ENCODE measurements around the gene NBEAL2. TPM values are rescaled to one million over a fixed set of nuclear protein-coding genes. Genes with fewer than 3 reads are reported as not detected.

Gene NBEAL2
- total and polyA plus RNA-seq, 2 of the 8 experiments (the other 6 are each of a cell fraction or from before 2014, with no cell fraction given): 27.3 to 46.9 TPM

DNA sequence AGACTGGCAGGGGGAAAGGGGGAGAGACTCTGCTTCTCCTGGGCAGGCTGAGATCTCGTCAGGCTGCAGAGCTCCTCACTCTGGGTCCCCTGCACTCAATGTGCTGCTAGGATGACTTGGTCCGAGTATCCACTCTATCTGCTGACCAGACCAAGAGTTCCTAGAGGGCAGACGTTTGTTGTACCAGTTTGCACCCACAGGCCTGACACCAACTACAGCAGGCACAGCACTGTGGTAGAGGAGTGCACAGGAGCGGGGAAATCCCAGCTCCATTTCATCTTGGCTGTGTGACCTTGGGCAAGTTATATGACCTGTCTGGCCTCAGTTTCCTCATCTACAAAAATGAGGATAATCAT, 31.9 kb upstream of the NBEAL2 start (continued):
- TF ChIP-seq SP2 (IDR thresholded peaks at IDR 0.05; ENCODE audit: low read length) (no peak), SIRT6 (IDR thresholded peaks at IDR 0.05; ENCODE audit: low read length) (no peak), SRF (IDR thresholded peaks at IDR 0.05; ENCODE audit: low read depth, low read length) (no peak)
